ENCODE measurements around the gene GAGE13. TPM values are rescaled to one million over a fixed set of nuclear protein-coding genes. Genes with fewer than 3 reads are reported as not detected.
"Not testable (repeated sequence)": the region's sequence is repeated elsewhere in the genome, so short reads cannot be mapped to it uniquely, and the experiment has no call there.

Gene GAGE13
- total and polyA plus RNA-seq, 7 donors = not detected

DNA sequence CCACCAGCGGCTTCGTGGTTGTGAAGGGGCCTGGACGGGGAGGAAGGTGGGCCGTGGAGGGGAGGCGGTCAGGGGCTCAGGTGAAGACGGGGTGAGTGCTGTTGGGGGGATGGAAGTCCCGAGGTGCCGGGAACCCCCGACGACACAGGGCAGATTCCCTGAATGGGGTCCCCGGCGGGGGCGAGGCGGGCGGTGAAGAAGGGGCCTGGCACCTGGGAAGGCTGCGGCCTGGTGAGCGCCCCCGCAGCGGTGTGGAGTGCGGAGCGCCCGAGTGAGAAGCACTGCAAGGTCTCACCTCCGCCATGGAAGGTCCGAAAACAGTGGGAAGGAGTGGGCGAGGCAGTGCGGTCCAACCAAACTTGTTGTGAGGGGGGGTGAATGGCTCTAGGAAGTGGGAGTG lies 459 bp downstream of the GAGE13 start:
- WGBS, 3 donors = no CpG with 5 or more reads among the region's 26 CpGs
- ATAC-seq; H3K4me1 ChIP-seq; H3K36me3 ChIP-seq (ENCODE audit: insufficient read depth in 1 of 2, low read depth in 1 of 2); H3K27me3 ChIP-seq (ENCODE audit: insufficient read depth in 3 of 3, low read length in 2 of 3); intact Hi-C loops (cut with DNase I); H3K4me3 ChIP-seq; H3K27ac ChIP-seq; H3K9me3 ChIP-seq; DNase-seq: not testable (repeated sequence)

DNA sequence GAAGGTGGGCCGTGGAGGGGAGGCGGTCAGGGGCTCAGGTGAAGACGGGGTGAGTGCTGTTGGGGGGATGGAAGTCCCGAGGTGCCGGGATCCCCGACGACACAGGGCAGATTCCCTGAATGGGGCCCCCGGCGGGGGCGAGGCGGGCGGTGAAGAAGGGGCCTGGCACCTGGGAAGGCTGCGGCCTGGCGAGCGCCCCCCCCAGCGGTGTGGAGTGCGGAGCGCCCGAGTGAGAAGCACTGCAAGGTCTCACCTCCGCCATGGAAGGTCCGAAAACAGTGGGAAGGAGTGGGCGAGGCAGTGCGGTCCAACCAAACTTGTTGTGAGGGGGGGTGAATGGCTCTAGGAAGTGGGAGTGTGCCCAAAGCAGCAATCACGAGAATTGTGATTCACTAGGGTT lies 10.1 kb downstream of the GAGE13 start:
- H3K4me3 ChIP-seq; H3K27ac ChIP-seq; H3K27me3 ChIP-seq (ENCODE audit: insufficient read depth in 3 of 3, low read length in 2 of 3); H3K36me3 ChIP-seq (ENCODE audit: insufficient read depth in 1 of 2, low read depth in 1 of 2); H3K9me3 ChIP-seq; ATAC-seq; intact Hi-C loops (cut with DNase I); H3K4me1 ChIP-seq: not testable (repeated sequence)
- WGBS, 3 donors = 87 to 94% methylated on average over 9 to 12 of the region's 24 CpGs; no CpG with 5 or more reads in 1 of the 3 donors
- DNase-seq = peak in 1 of 2 donors; percentile 61

DNA sequence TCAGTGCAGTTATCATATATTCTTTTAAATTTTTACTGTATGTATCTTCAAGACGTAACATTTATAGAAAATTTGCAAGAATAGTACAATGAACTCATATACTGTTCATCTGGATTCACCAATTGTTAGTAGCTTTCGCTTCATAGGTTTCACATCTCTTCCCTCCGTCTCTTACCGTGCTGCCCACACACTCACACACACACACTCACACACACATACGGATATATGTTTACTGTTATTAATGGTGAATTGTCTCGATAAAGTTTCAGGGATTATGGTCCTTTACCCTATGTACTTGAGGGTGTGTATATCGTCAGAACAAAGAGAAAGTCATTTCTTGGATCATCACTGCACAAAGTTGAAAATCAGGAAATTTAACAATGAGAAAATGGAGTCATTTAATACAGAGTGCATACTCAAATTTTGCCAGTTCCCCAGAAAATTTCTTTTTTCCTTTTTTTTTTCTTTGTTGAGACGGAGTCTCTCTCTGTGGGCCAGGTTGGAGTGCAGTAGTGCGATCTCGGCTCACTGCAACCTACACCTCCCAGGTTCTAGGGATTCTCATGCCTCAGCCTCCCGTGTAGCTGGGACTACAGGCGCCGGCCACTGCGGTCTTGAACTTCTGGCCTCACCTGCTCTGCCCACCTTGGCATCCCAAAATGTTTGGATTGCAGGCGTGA lies 13.3 kb downstream of the GAGE13 start:
- DNase-seq; H3K9me3 ChIP-seq; H3K27me3 ChIP-seq (ENCODE audit: insufficient read depth in 3 of 3, low read length in 2 of 3); H3K36me3 ChIP-seq (ENCODE audit: insufficient read depth in 1 of 2, low read depth in 1 of 2); H3K4me3 ChIP-seq; H3K4me1 ChIP-seq; intact Hi-C loops (cut with DNase I); H3K27ac ChIP-seq; ATAC-seq: not testable (repeated sequence)
- WGBS, 3 donors = 74 to 78% (median 75%) methylated on average over 11 of the region's 15 CpGs

DNA sequence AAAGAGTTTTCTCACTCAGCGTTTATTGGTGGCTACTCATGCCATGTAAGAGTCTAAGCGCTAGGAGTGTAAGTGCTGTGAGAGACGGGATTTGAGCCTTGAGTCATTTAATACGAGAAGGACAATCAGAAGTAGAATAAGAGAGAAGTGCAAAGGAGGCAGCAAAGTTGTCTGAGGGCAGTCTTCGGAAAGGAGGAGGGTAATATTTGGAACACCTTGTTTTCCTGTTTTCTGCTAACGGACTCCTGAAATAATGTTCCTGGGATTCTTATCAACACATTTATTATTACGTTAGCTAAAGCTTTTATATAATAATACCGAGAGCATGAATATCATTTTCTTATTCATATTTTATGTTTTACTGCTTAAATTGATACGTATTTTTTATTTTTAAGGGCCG lies 14.0 kb downstream of the GAGE13 start:
- ATAC-seq; DNase-seq; H3K27me3 ChIP-seq (ENCODE audit: insufficient read depth in 3 of 3, low read length in 2 of 3); H3K4me1 ChIP-seq; H3K9me3 ChIP-seq; intact Hi-C loops (cut with DNase I); H3K27ac ChIP-seq; H3K4me3 ChIP-seq; H3K36me3 ChIP-seq (ENCODE audit: insufficient read depth in 1 of 2, low read depth in 1 of 2): not testable (repeated sequence)
- WGBS, 3 donors = 82% methylated on average over 3 to 6 of the region's 10 CpGs

DNA sequence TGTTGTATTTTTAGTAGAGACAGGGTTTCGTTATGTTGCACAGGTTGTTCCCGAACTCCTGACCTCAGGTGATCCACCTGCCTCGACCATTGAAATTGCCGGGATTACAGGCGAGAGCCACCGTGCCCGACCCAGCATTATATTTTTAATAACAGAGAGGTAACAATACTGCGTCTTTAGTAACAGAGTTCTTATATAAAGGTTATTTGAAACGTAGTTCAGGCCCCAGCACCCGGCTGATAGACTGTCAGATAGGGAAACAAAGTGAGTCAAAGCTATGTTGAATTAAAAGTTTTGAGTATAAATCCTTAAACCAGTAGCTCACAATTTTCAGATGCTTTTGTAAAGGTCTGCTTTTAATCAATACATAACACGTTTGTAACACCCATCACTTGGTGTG lies 14.8 kb downstream of the GAGE13 start:
- H3K4me1 ChIP-seq; H3K27me3 ChIP-seq (ENCODE audit: insufficient read depth in 3 of 3, low read length in 2 of 3); H3K4me3 ChIP-seq; ATAC-seq; H3K27ac ChIP-seq; intact Hi-C loops (cut with DNase I); H3K36me3 ChIP-seq (ENCODE audit: insufficient read depth in 1 of 2, low read depth in 1 of 2); H3K9me3 ChIP-seq: not testable (repeated sequence)
- DNase-seq = peak in 1 of 2 donors; percentile 50
- WGBS, 3 donors = 86 to 91% (median 90%) methylated on average over 7 of the region's 11 CpGs

Other genes starting within 250 kb of the GAGE13 start
- 10 to 100 TPM; 26.7 to 28.8 (median 27.7) TPM for gene GPKOW, start 207.8 kb upstream of the GAGE13 start, total RNA-seq
- gene GPKOW, start 207.8 kb upstream of the GAGE13 start, polyA plus RNA-seq = 10 to 100 TPM; 25.9 to 29.4 (median 26.9) TPM
- gene MAGIX, start 168.8 kb upstream of the GAGE13 start, total RNA-seq = 1 to 10 TPM; 2.9 to 3.7 (median 3.5) TPM
- 1 to 10 TPM; 5.2 to 8.0 (median 5.3) TPM for gene MAGIX, start 168.8 kb upstream of the GAGE13 start, polyA plus RNA-seq
- 10 to 100 TPM; 17.8 to 80.7 (median 74.0) TPM for gene PLP2, start 159.7 kb upstream of the GAGE13 start, total RNA-seq
- 100 to 1,000 TPM in 2 of 3 donors, 10 to 100 TPM in 1; 76.5 to 320 (median 113) TPM for gene PLP2, start 159.7 kb upstream of the GAGE13 start, polyA plus RNA-seq
- 10 to 100 TPM; 14.1 to 17.6 (median 16.3) TPM for gene PRICKLE3, start 145.2 kb upstream of the GAGE13 start, total RNA-seq
- gene PRICKLE3, start 145.2 kb upstream of the GAGE13 start, polyA plus RNA-seq = 10 to 100 TPM in 2 of 3 donors, 1 to 10 TPM in 1; 7.5 to 23.6 (median 18.1) TPM
- 1 to 10 TPM in 2 of 4 donors, under 1 TPM in 2; 0.37 to 1.2 (median 0.83) TPM for gene SYP, start 131.4 kb upstream of the GAGE13 start, total RNA-seq
- 1 to 10 TPM in 2 of 3 donors, under 1 TPM in 1; 0.76 to 1.6 (median 1.4) TPM for gene SYP, start 131.4 kb upstream of the GAGE13 start, polyA plus RNA-seq
- under 1 TPM in 2 of 4 donors, not detected in 2; 0.04 to 0.12 TPM for gene CACNA1F, start 98.2 kb upstream of the GAGE13 start, total RNA-seq
- gene CACNA1F, start 98.2 kb upstream of the GAGE13 start, polyA plus RNA-seq = under 1 TPM in 2 of 3 donors, not detected in 1; 0.01 TPM
- gene CCDC22, start 96.1 kb upstream of the GAGE13 start, total RNA-seq = 10 to 100 TPM in 3 of 4 donors, 1 to 10 TPM in 1; 9.6 to 14.7 (median 11.4) TPM
- 10 to 100 TPM; 11.6 to 16.1 (median 15.4) TPM for gene CCDC22, start 96.1 kb upstream of the GAGE13 start, polyA plus RNA-seq
- not detected for gene FOXP3, start 66.9 kb upstream of the GAGE13 start, total RNA-seq
- gene FOXP3, start 66.9 kb upstream of the GAGE13 start, polyA plus RNA-seq = under 1 TPM in 2 of 3 donors, not detected in 1; 0.03 to 0.05 TPM
- gene PPP1R3F, start 61.8 kb upstream of the GAGE13 start, total RNA-seq = 10 to 100 TPM; 17.3 to 25.5 (median 22.7) TPM
- 10 to 100 TPM; 13.9 to 29.8 (median 28.3) TPM for gene PPP1R3F, start 61.8 kb upstream of the GAGE13 start, polyA plus RNA-seq
- not detected for gene GAGE10, start 27.9 kb upstream of the GAGE13 start, total RNA-seq
- gene GAGE10, start 27.9 kb upstream of the GAGE13 start, polyA plus RNA-seq = not detected
- not detected for gene GAGE12J, start 9.5 kb upstream of the GAGE13 start, total RNA-seq
- not detected for gene GAGE12J, start 9.5 kb upstream of the GAGE13 start, polyA plus RNA-seq
- not detected for gene GAGE12C, start 200.6 kb downstream of the GAGE13 start, total RNA-seq
- not detected for gene GAGE12C, start 200.6 kb downstream of the GAGE13 start, polyA plus RNA-seq
- not detected for gene GAGE12D, start 210.2 kb downstream of the GAGE13 start, total RNA-seq
- gene GAGE12D, start 210.2 kb downstream of the GAGE13 start, polyA plus RNA-seq = not detected
- not detected for gene GAGE12E, start 219.7 kb downstream of the GAGE13 start, total RNA-seq
- not detected for gene GAGE12E, start 219.7 kb downstream of the GAGE13 start, polyA plus RNA-seq
- not detected for gene GAGE12F, start 229.3 kb downstream of the GAGE13 start, total RNA-seq
- not detected for gene GAGE12F, start 229.3 kb downstream of the GAGE13 start, polyA plus RNA-seq
- not detected for gene GAGE12G, start 238.8 kb downstream of the GAGE13 start, total RNA-seq
- gene GAGE12G, start 238.8 kb downstream of the GAGE13 start, polyA plus RNA-seq = not detected
- gene GAGE12H, start 248.4 kb downstream of the GAGE13 start, total RNA-seq = not detected
- gene GAGE12H, start 248.4 kb downstream of the GAGE13 start, polyA plus RNA-seq = not detected